Fibroblast of skin of abdomen (primary cell): ENCODE measurements around the gene AP1S3.
A peak's percentile ranks its signal among the peaks of the same experiment; 100 is the strongest.
"Not testable (repeated sequence)": the region's sequence is repeated elsewhere in the genome, so short reads cannot be mapped to it uniquely, and the experiment has no call there.

ENCODE experiments used
- DNase-seq: peaks from one replicate; pipeline ENCODE4 v3.0.0-alpha.2; 2013

The AP1S3 gene

DNA sequence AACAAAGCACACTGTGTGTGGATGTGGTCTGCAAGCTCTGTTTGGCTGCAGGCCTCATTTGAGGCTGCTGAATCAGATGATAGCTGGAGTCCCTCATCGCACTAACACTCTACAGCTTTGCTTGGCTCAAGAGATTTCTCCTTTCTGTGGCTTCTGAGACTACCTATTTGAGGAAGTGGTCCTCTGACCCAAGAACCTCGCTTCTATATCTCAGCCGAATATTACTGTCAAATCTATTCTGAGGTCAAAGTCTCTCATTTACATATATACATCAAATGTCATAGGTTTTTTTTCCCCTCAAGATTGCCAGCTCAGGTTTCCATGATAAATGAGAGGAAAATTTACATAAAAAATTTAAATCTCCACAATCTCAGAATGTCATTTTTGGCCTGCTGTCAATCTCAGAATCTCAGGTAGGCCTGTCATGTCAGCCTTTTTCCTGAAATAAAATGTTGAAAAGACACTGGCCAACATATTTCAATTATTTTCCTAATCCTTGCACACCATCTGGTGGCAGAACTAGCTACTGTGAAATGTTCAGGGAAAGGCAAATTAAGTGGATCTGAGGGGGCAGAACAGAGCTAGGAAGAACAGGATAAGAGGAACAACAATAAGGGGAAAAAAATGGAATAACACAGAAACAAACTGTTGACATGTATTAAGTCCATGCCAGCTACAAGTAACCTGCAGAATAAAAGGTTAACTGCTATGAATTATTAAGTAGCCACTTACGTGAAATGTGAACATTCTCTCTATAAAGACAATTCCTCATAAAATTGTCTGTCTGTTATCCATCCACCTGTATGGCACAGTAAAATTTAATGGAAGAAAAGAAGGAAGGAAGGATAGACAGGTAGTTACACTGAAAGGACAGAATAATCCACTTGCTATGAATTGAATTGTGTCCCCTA, 39.3 kb downstream of the AP1S3 start:
- peak; percentile 50 for DNase-seq

DNA sequence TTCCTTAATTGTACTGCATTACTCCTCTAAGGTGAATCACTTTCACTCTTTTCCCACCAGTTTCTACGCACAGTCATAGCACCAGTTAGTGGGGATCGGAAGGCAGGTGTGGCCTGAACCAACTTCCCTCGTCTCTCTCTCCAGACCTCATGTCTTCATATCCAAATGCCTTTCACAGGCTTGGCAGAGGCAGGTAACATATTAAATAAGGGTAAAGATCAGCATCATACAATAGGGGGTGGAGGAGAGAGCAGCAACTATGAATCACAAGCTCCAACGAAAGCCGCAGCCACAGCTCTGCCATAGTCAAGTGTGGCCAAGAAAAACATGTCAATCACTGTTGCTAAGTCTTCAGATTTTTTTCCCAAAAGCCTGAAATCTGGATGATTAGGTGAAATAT, 40.3 kb downstream of the AP1S3 start:
- peak; percentile 27 for DNase-seq

DNA sequence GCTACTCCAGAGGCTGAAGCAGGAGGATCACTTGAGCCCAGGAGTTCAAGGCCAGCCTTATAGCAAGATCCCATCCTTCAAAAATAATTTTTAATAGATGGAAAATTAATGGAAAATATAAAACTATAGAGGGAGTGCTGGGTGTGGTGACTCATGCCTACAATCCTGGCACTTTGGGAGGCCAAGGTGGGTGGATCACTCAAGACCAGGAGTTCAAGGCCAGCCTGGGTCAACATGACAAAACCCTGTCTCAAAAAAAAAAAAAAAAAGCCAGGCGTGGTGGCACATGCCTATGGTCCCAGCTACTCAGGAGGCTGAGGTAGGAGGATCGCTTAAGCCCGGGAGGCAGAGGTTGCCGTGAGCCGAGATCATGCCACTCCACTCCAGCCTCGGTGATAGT, 48.0 kb downstream of the AP1S3 start:
- no peak for DNase-seq

DNA sequence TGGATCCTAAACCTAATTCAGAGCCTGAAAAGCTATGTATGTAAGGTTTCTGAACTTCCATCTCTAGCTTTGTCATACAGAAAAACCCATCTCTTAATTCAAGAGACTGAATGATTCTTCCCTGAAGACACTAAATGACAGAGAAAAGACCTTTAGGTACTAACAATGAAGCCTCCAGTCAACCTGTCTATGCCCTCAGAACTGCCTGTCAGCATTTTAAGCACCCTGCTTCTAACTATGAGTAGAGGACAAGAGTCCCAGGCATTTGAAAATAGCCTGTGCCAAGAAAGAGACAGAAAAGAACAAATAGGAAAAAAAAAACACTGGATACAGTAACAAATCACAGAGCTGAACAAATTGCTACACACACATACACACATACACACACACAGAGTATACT, 48.6 kb downstream of the AP1S3 start:
- DNase-seq = no peak

DNA sequence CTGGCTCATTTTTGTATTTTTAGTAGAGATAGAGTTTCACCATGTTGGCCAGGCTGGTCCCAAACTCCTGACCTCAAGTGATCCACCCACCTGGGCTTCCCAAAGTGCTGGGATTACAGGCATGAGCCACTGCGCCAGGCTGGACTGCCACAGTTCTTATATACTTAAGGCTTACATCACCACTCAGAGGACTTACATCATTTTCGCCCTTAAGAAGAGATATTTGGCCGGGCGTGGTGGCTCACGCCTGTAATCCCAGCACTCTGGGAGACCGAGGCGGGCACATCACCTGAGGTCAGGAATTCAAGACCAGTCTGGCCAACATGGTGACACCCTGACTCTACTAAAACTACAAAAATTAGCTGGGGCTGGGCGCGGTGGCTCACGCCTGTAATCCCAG, 49.3 kb downstream of the AP1S3 start:
- not testable (repeated sequence) for DNase-seq

DNA sequence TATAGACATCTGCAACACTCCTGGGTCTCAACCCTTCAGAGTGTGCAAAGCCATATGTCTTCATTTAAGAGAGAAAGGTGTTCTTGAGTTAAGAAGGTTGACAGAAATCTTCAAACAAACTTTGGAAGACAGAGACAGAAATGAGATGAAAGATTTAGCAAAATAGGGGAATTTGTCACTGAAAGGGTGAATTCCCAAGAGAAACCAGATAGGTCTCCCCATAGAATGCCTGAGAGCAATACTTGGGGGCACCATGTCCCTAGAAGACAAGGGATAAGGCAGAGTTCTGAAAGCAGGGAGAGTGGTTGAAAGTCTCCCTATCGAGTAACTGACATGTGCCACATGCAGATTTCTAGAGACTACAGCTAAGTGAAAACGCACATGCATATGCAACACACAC, 50.0 kb downstream of the AP1S3 start:
- DNase-seq = no peak

DNA sequence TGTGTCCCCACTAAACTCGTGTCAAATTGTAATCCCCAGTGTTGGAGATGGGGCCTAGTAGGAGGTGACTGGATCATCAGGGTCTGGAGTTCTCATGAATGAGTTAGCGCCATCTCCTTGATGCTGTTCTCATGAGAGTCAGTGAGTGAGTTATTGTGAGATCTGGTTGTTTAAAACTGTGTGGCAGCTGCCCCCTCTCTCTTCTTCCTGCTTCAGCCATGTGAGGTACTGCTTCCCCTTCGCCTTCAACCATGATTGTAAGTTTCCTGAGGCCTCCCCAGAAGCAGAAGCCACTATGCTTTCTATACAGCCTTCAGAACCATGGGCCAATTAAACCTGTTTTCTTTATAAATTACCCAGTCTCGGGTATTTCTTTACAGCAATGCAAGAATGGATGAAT, 50.4 kb downstream of the AP1S3 start:
- no peak for DNase-seq

DNA sequence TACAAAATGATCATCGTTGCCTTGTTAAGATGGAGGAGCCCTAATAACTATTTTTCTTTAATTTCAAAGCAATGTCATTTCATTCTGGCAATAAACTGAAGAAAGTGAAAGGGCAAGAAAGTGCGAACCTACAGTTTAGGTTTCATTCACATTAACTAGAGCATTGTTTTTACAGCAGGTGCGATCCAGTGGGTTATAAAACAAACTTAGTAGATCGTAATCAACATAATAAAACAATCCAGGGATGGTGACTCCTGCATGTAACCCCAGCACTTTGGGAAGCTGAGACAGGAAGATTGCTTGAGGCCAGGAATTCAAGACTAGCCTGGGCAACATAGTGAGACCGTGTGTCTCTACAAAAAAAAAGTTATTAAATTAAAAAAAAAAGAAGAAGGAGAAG, 51.1 kb downstream of the AP1S3 start:
- DNase-seq = no peak

DNA sequence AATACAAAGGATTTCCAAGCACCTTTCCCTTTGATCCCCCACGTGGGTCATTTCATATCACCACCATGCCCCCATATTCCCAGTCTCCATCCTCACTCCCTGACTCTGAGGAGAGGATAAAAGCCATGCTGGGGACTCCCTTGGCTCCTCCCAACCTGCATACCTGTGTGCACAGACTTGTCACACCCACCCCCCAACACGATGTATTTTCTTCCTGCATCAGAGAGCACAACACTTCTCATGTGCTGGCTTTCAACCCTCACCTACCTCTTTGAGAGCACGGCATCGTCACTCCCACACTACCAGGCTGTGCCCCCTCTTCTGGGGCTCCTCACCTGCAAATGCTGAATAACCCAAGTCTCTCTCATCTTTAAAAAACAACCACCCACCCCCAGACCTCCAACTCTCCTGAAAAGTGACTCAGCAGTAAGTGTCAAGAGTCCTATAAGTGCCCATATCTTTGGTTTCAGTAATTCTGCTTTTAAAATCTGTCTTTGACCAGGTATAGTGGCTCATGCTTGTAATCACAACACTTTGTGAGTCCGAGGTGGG, 53.1 kb downstream of the AP1S3 start:
- DNase-seq = no peak

DNA sequence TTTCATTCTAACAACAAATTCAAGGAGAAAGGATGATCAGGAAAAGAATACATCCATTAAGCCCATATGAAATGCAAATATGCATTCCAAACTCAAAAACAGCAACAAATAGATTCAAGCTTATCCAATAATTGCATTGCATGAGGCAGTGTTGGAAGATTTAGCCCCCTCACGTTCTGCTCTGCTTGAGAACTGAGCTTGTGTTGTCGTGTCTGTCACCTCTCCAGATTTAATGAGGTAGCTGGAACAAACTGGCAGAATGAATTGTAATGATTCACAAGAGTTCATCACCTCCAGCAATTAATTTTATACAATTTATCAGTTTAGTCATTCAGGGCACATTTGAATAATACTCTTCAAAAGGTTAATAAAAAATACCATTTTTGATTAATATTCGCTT, 54.8 kb downstream of the AP1S3 start:
- DNase-seq = no peak

DNA sequence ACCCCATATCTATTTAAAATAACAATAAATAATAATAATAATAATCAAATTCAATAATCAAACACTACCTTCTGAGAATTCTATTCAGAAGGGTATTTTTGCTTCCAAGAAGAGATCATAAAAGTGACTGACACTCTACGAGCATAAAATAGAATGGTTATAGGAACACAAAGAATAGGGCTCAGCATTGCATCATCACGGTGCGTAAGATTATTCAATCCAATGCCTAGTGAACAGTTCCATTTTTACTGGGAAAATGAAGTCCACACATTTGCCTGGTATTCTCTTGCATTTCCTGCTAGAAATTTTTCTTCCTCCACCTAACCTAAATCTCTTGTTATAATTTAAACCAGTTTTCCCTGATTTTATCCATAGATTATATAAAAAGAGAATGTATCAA, 55.8 kb downstream of the AP1S3 start:
- DNase-seq = no peak

DNA sequence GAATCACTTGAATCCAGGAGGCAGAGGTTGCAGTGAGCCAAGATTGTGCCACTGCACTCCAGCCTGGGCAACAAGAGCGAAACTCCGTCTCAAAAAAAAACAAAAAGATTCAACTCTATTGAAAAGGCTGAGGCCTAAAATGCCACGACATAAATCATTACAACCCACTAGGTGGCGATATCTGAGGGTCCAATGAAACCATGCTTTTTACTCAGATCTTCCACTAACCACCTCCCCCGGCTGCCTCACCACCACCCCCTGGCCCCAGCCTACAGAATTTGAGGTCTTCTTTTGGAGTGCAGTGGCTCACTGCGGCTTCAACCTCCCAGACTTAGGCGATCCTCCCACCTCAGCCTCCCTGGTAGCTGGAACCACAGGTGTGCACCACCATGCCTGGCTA, 57.5 kb downstream of the AP1S3 start:
- peak; percentile 23 for DNase-seq

DNA sequence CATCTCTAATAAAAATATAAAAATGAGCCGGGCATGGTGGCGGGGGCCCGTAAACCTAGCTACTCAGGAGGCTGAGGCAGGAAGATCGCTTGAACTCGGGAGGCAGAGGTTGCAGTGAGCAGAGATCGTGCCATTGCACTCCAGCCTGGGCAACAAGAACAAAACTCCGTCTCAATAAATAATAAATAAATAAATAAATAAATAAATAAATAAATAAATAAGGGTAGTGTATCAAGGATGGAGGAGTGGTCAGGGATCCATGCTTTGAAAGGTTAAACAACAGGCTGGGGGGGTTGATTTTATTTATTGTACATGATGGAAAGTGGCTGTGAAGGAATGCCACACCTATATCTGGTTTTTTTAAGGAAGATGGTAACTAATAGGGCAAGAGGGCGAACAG, 63.2 kb downstream of the AP1S3 start:
- DNase-seq = no peak

DNA sequence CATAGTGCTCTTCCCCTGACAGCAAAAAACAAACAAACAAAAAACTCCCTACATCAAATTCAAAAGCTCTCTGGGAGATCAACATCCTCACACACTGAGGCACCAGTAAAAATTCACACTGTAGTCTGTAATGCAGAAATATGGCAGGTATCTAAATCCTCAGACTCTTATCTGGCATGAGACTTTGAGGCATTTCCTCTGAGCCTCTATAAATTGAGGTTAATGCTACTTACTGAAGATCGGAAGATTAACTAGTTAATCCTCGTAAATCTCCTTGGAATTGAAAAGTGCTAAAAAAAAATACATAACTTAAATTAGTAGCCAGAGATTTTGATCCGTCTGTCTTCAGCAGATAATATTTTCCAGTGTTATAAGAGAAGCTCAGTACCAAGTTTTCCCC, 65.0 kb downstream of the AP1S3 start:
- DNase-seq = no peak

DNA sequence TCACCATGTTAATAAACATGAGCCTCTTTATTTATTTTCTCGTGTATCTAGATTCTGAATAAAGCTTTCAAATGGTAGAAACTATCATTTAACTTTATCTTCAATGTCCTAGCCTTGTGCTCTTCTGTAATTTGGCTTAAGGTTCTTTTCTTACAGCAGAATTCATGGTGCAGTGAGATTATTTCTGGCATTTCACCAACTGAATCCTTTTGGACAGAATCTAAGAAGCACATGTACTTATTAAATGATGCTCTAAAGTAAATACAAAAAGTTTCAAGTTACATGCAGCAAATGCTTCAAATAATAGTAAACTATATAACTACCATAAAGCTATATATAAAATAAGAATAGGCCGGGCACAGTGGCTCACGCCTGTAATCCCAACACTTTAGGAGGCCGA, 65.9 kb downstream of the AP1S3 start:
- DNase-seq = no peak

DNA sequence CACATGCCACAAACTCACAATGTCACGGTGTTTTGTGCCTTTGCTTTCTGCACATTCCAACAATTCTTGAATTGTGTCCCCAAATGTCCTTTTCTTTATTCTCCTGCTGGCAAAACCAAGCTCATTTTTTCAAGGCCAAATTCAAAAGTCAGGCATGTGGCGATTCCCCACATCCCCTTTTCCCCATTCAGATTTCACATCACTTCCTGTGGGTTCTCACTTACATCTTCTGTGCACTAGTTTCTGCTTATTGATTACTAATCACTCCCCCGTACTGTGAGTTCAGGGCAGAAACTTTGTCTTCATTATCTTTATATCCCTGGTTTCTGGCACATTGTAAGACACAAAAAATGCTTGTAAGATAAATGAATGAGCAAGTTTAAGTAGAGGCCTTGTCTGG, 69.2 kb downstream of the AP1S3 start:
- DNase-seq = no peak

DNA sequence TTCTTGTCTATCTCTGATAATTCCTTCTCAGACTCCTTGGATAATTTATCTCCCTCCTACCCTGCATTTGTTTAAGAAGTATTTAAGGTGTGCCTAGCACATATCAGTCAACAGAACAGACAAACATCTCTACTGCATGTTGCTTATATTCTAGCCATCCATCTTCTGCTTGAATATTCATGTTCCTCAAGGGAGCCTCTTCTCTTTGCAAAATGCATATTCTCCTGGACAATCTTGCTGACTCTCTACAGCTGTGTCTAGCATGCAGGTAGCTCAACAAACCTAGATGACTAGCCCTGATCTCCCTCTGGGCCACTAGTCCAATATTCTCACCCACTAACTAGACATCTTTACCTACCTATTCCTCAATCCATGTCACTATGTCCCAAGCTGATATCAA, 70.0 kb downstream of the AP1S3 start:
- no peak for DNase-seq

DNA sequence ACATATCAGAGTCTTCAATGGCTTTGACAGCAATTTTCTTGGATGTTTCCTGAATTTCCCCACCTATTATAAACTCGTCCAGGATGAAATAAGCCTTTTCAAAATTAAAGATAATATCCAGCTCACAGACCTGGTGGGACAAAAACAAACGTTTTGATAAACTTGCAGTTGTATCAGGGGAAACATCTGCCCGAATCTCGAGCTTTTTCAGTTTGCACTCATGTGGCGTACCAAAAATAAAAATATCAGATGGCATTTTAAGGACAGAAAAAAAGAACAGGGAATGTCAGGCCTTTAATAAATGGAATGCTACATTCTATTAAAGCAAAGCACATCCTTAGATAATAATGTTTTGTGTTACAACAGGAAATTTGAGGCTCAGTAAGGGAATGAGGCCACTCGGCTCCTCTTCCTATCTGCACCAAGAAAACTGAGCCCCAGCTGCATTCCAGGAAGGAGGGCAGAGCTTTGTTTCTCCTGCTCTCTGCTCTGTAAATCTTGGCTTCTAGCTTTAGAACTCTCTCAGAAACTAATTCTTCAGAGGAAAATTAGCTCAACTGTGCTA, 72.1 kb downstream of the AP1S3 start:
- DNase-seq = no peak

DNA sequence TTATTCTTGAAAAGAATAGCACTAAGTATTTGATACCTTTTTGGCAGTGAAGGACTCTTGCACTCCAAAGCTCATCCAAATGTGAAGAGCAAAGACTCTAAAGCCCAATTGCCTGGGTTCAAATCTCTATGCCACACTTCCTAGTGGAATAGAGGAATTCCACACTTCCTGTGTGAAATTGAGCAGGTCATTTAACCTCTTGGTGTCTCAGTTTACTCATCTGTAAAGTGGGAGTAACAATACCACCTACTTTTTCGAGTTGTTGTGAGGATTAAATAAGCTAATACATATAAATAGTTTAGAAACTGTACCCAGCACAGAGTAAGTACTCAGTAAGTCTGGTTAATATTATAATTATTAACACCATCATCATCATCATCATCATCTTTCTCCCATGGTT, 72.6 kb downstream of the AP1S3 start:
- DNase-seq = no peak

DNA sequence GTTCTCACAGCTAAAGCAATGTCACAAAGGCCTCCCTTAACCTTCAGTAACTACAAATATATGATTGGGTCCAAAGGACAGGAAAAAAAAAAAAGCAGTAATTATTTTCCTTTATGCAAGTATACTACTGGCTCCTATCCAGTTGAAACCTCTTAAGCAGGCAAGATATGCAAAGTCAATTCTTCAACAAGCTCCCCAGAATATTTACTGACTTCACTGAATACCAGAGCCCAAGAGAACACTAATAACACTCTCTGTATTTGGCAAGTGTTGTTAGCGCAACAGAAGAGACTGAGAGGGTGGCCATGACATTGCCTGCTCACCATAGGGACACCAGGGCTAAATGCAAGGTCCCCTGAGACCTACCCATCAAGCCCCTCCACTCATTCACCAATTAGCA, 74.5 kb downstream of the AP1S3 start:
- DNase-seq = peak; percentile 9

DNA sequence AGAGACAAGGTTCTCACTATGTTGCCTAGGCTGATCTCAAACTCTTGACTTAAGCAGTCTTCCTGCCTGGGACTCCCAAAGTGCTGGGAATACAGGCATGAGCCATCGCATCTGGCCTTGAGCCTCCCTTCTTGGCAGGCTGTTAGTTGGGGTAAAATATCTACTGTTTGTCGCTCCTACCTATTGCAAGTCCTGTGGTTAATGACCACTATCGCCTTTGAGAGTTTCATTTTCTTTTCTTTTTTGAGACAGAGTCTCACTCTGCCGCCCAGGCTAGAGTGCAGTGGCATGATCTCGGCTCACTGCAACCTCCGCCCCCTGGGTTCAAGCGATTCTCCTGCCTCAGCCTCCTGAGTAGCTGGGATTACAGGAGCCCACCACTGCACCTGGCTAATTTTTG, 75.6 kb downstream of the AP1S3 start:
- DNase-seq = not testable (repeated sequence)

DNA sequence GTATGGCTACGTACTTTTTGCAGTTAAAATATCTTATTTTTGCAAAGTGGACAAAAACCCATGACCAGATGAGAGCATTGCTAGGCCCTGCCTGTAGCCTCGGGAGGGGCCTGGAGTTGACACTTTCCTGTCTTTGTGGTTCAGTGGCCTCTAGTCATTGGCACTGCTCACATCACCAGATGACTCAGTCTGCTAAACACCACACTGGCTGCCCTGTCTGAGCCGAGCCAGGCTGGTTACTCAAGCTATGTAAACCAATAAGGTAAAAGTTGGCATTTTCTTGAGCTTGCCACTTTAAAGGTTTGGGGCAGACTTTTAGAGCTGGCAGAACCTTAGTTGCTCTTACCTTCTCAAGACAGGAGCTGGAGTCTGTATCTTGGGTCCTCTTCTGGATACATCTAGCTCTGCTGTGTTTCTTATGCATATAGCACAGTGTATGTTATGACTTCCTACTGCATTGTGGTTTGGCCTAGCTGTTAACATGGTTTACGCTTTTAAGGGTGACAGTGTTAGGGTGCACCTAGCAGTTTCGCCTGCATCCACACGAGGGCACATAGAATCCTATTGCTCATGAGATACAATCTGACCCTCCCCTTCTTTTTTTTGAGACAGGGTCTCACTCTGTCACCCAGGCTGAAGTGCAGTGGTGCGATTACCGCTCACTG, 76.4 kb downstream of the AP1S3 start:
- DNase-seq = peak; percentile 64

DNA sequence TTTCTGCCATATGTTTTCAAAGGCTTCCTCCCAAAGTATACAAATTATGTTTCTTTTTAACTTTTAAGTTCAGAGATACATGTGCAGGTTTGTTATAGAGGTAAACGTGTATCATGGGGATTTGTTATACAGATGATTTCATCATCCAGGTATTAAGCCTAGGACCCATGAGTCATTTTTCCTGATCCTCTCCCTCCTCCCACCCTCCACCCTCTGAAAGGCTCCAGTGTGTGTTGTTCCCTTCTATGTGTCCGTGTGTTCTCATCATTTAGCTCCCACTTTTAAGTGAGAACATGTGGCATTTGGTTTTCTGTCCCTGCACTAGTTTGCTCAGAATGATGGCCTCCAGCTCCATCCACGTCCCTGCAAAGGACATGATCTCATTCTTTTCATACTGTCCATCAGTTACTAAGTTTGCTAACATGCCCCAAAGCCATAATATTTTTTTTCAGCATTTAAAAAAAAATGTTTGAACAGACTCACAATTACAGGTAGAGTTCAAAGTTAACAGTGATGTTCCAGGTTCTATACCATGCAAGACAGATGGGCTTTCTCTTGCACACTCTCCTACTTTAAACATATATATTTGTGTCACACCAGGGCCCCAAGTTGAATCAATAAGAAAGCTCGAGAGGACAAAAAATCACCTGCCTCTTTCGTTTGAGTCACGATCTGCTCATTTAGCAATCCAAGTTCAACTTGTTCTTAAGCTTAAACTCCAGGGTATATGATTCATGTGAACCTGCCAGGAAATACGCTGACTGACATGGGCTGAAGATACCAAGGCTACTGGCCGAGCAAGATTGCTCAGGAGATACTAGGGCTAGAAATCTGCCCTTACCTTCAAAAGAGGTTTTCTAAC, 77.6 kb downstream of the AP1S3 start:
- peak; percentile 36 for DNase-seq
